H1 (cell line): ENCODE results near the gene RPAP3. TPM values are rescaled to one million over a fixed set of nuclear protein-coding genes. Genes with fewer than 3 reads are reported as not detected.

ENCODE experiments used
- CTCF ChIA-PET: fragments of 300-600 bp; sonication (Branson Sonifier 250); formaldehyde crosslinking; loops from one replicate; lab custom pipeline; 2021; ENCODE audit not compliant: partially characterized antibody; lab: Charles Lee
- POLR2A ChIA-PET: fragments of 300-600 bp; sonication (Branson Sonifier 250); formaldehyde crosslinking; loops from one replicate; lab custom pipeline; 2021; ENCODE audit warnings: inconsistent platforms; ENCODE audit not compliant: partially characterized antibody; lab: Charles Lee
- DNase-seq, 2 experiments: peaks; one replicate each; pipeline versions ENCODE4 v3.0.0 to v3.0.0-alpha.2; 2010 to 2022; ENCODE audit warnings: low spot score in 2 of 2, low read depth in 1 of 2, mixed read lengths in 1 of 2
- FAIRE-seq: peaks from 2 replicates; lab custom pipeline; 2011; peaks lifted over from hg19 to GRCh38; lab: Jason Lieb, UNC
- H2AFZ ChIP-seq: 2 replicates; pipeline ENCODE4 v1.8.1; 2012; ENCODE audit warnings: low read length, inconsistent platforms
- H2AK5ac ChIP-seq: 2 replicates; pipeline ENCODE4 v1.6.1; 2013; ENCODE audit warnings: low read depth, low read length
- H2BK120ac ChIP-seq: replicated peaks from 2 replicates; pipeline ENCODE3; 2013; ENCODE audit warnings: low read depth, low read length, inconsistent platforms
- H2BK12ac ChIP-seq: 2 replicates; pipeline ENCODE4 v1.6.1; 2013; ENCODE audit warnings: low read depth, low read length
- H2BK15ac ChIP-seq: 2 replicates; pipeline ENCODE4 v1.6.1; 2013; ENCODE audit warnings: low read length
- H2BK20ac ChIP-seq: 2 replicates; pipeline ENCODE4 v1.6.1; 2013; ENCODE audit warnings: low read length
- H2BK5ac ChIP-seq: 2 replicates; pipeline ENCODE4 v1.6.1; 2013; ENCODE audit warnings: low read depth, low read length
- H3K14ac ChIP-seq: 2 replicates; pipeline ENCODE4 v1.6.1; 2013; ENCODE audit warnings: inconsistent platforms; ENCODE audit not compliant: insufficient read length
- H3K18ac ChIP-seq: 2 replicates; pipeline ENCODE4 v1.6.1; 2013; ENCODE audit warnings: low read length; ENCODE audit errors: extremely low read depth
- H3K23ac ChIP-seq: 2 replicates; pipeline ENCODE4 v1.6.1; 2013; ENCODE audit warnings: inconsistent platforms; ENCODE audit not compliant: insufficient read length
- H3K23me2 ChIP-seq: 2 replicates; pipeline ENCODE4 v1.6.1; 2013; ENCODE audit warnings: low read depth, low read length
- H3K27ac ChIP-seq: 2 replicates; pipeline ENCODE4 v1.6.1; 2011; ENCODE audit warnings: low read depth, low read length, inconsistent platforms
- H3K27me3 ChIP-seq, 4 experiments: replicated peaks in 1 of 4; 1 replicate in 1 of 4; 2 replicates in 3 of 4; pipeline versions ENCODE4 v1.6.1 to v1.8.1; 2011 to 2013; ENCODE audit warnings: low read length in 3 of 4, mild to moderate bottlenecking in 3 of 4, inconsistent platforms in 2 of 4, mixed read lengths in 2 of 4, moderate library complexity in 1 of 4; ENCODE audit not compliant: control insufficient read depth in 3 of 4, insufficient read depth in 3 of 4; ENCODE audit errors: extremely low read depth in 1 of 4
- H3K36me3 ChIP-seq, 4 experiments: 2 replicates each; pipeline versions ENCODE4 v1.6.1 to v1.8.1; 2011 to 2013; ENCODE audit warnings: mild to moderate bottlenecking in 4 of 4, low read length in 3 of 4, moderate library complexity in 2 of 4, control low read depth in 1 of 4, inconsistent platforms in 1 of 4; ENCODE audit not compliant: insufficient read depth in 4 of 4, control insufficient read depth in 2 of 4
- H3K4ac ChIP-seq: replicated peaks from 2 replicates; pipeline ENCODE3; 2013; ENCODE audit warnings: low read length, low read depth, mixed read lengths, inconsistent platforms; ENCODE audit not compliant: insufficient read length
- H3K4me1 ChIP-seq, 4 experiments: replicated peaks in 1 of 4; 1 replicate in 1 of 4; 2 replicates in 3 of 4; pipeline versions ENCODE4 v1.6.1 to v1.8.1; 2011 to 2013; ENCODE audit warnings: low read length in 3 of 4, inconsistent platforms in 2 of 4, mixed read lengths in 1 of 4; ENCODE audit not compliant: insufficient read depth in 4 of 4, control insufficient read depth in 3 of 4
- H3K4me2 ChIP-seq, 2 experiments: 2 replicates each; pipeline versions ENCODE4 v1.6.1 to v1.8.1; 2011 to 2013; ENCODE audit warnings: low read depth in 2 of 2, low read length in 2 of 2, control low read depth in 1 of 2, inconsistent platforms in 1 of 2, mild to moderate bottlenecking in 1 of 2; ENCODE audit not compliant: insufficient read depth in 1 of 2
- H3K4me3 ChIP-seq, 4 experiments: fragments of 200-600, 300-600 bp in 1 of 4; sonication (generic), shearing (Covaris generic), sonication (Bioruptor Twin) in 1 of 4; 2 replicates each; pipeline versions ENCODE4 v1.5.1 to v1.8.1; 2011 to 2016; ENCODE audit warnings: low read length in 4 of 4, low read depth in 3 of 4, control low read depth in 2 of 4, inconsistent platforms in 2 of 4, mild to moderate bottlenecking in 2 of 4, mixed read lengths in 1 of 4, moderate library complexity in 1 of 4; ENCODE audit not compliant: insufficient read depth in 2 of 4; ENCODE audit errors: extremely low read depth in 1 of 4
- H3K56ac ChIP-seq: replicated peaks from 2 replicates; pipeline ENCODE3; 2013; ENCODE audit warnings: low read depth, mild to moderate bottlenecking, mixed read lengths, low read length, inconsistent platforms; ENCODE audit not compliant: insufficient read length
- H3K79me1 ChIP-seq: 2 replicates; pipeline ENCODE4 v1.6.1; 2013; ENCODE audit warnings: low read depth, low read length, control low read depth
- H3K79me2 ChIP-seq, 2 experiments: 2 replicates each; pipeline versions ENCODE4 v1.6.1 to v1.8.1; 2012 to 2013; ENCODE audit warnings: low read length in 2 of 2, mild to moderate bottlenecking in 2 of 2, inconsistent platforms in 1 of 2; ENCODE audit not compliant: insufficient read depth in 2 of 2, control insufficient read depth in 1 of 2
- H3K9ac ChIP-seq, 4 experiments: replicated peaks in 1 of 4; 1 replicate in 1 of 4; 2 replicates in 3 of 4; pipeline versions ENCODE4 v1.6.1 to v1.8.1; 2011 to 2013; ENCODE audit warnings: low read depth in 3 of 4, low read length in 3 of 4, control low read depth in 2 of 4, mild to moderate bottlenecking in 2 of 4, moderate library complexity in 2 of 4, inconsistent platforms in 1 of 4; ENCODE audit errors: extremely low read depth in 1 of 4
- H3K9me3 ChIP-seq, 2 experiments: 2 replicates each; pipeline versions ENCODE4 v1.6.1 to v1.8.1; 2012 to 2013; ENCODE audit warnings: mild to moderate bottlenecking in 2 of 2, moderate library complexity in 2 of 2, control low read depth in 1 of 2, inconsistent platforms in 1 of 2, low read depth in 1 of 2, low read length in 1 of 2, mixed read lengths in 1 of 2; ENCODE audit not compliant: insufficient read depth in 2 of 2
- H4K20me1 ChIP-seq, 2 experiments: replicated peaks in 1 of 2; 2 replicates each; pipeline versions ENCODE3 to v1.8.1; 2011 to 2013; ENCODE audit warnings: inconsistent platforms in 2 of 2, low read length in 2 of 2, mild to moderate bottlenecking in 1 of 2; ENCODE audit not compliant: insufficient read depth in 2 of 2, control insufficient read depth in 1 of 2
- H4K5ac ChIP-seq: 2 replicates; pipeline ENCODE4 v1.6.1; 2013; ENCODE audit warnings: low read length, low read depth, mixed read lengths, inconsistent platforms; ENCODE audit not compliant: insufficient read length
- H4K8ac ChIP-seq: 2 replicates; pipeline ENCODE4 v1.8.0; 2013; ENCODE audit warnings: mild to moderate bottlenecking, moderate library complexity, low read length, inconsistent platforms; ENCODE audit not compliant: insufficient read depth; ENCODE audit errors: extremely low read depth
- H4K91ac ChIP-seq: replicated peaks from 2 replicates; pipeline ENCODE3; 2013; ENCODE audit warnings: low read length, mixed read lengths, inconsistent platforms; ENCODE audit not compliant: insufficient read length
- RAD21 ChIP-seq, 2 experiments: IDR thresholded peaks in 1 of 2; conservative IDR thresholded peaks in 1 of 2; 2 replicates each; pipeline ENCODE4 v1.6.1; 2011; ENCODE audit warnings: low read depth in 2 of 2, low read length in 2 of 2, improper control_type of control experiment in 1 of 2, inconsistent platforms in 1 of 2, mild to moderate bottlenecking in 1 of 2, moderate library complexity in 1 of 2
- RBBP5 ChIP-seq: IDR thresholded peaks from 2 replicates; pipeline ENCODE4 v1.7.1; 2012; ENCODE audit warnings: low read depth, mild to moderate bottlenecking, inconsistent platforms, low read length, moderate library complexity, borderline replicate concordance
- RNF2 ChIP-seq: fragments of 200-900, 300-1000 bp; sonication (generic); IDR thresholded peaks from 2 replicates; pipeline ENCODE4 v1.7.1; 2016; ENCODE audit warnings: borderline replicate concordance, low read depth, mild to moderate bottlenecking, antibody characterized with exemption, low read length; ENCODE audit not compliant: poor library complexity, severe bottlenecking; ENCODE audit errors: missing control alignments
- SIRT6 ChIP-seq: IDR thresholded peaks from one replicate; pipeline ENCODE4 v1.7.1; 2012; ENCODE audit warnings: low read length, inconsistent platforms
- SP1 ChIP-seq: IDR thresholded peaks from 2 replicates; pipeline ENCODE4 v1.6.1; 2011; ENCODE audit warnings: low read depth, low read length
- SUZ12 ChIP-seq: fragments of 200-600 bp; sonication (generic); IDR thresholded peaks from 2 replicates; pipeline ENCODE4 v1.6.1; 2012; ENCODE audit warnings: mild to moderate bottlenecking, inconsistent platforms, low read length, moderate library complexity, mixed read lengths
- TAF7 ChIP-seq: optimal IDR thresholded peaks from 2 replicates; pipeline ENCODE3; 2011; ENCODE audit warnings: low read depth, mild to moderate bottlenecking, inconsistent platforms, low read length, moderate library complexity, borderline replicate concordance
- YY1 ChIP-seq: IDR thresholded peaks from 2 replicates; pipeline ENCODE4 v1.6.1; 2011; ENCODE audit warnings: low read depth, mild to moderate bottlenecking, low read length
- WGBS, 2 experiments: shearing (Covaris generic) in 1 of 2; methylation state at CpG; one replicate each; pipeline versions ENCODE4 v1.1.6 to v1.1.7; 2013 to 2015; ENCODE audit warnings: low lambda C conversion rate in 2 of 2, mixed read lengths in 2 of 2, inconsistent platforms in 1 of 2, low coverage in 1 of 2, missing lambda C conversion rate in 1 of 2; ENCODE audit not compliant: insufficient replicate concordance in 2 of 2, insufficient coverage in 1 of 2, insufficient read length in 1 of 2; ENCODE audit errors: extremely low coverage in 1 of 2, missing lambda C conversion rate in 1 of 2; 5-methylcytosine and 5-hydroxymethylcytosine counted together
- polyA plus RNA-seq, 7 experiments: library from polyadenylated mRNA; depleted of rRNA in 3 of 7; stranded (reverse) in 5 of 7; unstranded in 2 of 7; fragments of >200 nt in 5 of 7; fragments of 200-250 nt in 2 of 7; gene quantifications; 1 replicate in 5 of 7; 2 replicates in 1 of 7; 4 replicates in 1 of 7; pipeline versions ENCODE4 v1.2.1 to v1.2.3, GENCODE V29; 2011 to 2013; ENCODE audit warnings: missing spikeins in 2 of 7, mixed read lengths in 2 of 7
- total RNA-seq: library from RNA; stranded (reverse); fragmentation: NEBNext Ultra II Directional; extraction: Animal tissue kit (Norgen Biotek cat#: 25700); gene quantifications from 2 replicates; pipeline ENCODE4 v1.2.1, GENCODE V29; 2021
- TF ChIP-seq, protein P1 (sequence below), 3 experiments: IDR thresholded peaks; 1 replicate in 2 of 3; 2 replicates in 1 of 3; pipeline versions ENCODE4 v1.5.1 to v1.6.1; 2011; ENCODE audit warnings: low read length in 3 of 3, mild to moderate bottlenecking in 3 of 3, inconsistent platforms in 2 of 3, low read depth in 1 of 3, moderate library complexity in 1 of 3; ENCODE audit not compliant: insufficient read depth in 1 of 3; ENCODE audit errors: control extremely low read depth in 1 of 3
- TF ChIP-seq, protein P2 (sequence below): IDR thresholded peaks from 2 replicates; pipeline ENCODE4 v1.6.1; 2012; ENCODE audit warnings: inconsistent platforms

The RPAP3 gene
- total and polyA plus RNA-seq, 2 of the 8 experiments (the other 6 are each of a cell fraction or from before 2014, with no cell fraction given): 6.4 to 60.5 TPM

DNA sequence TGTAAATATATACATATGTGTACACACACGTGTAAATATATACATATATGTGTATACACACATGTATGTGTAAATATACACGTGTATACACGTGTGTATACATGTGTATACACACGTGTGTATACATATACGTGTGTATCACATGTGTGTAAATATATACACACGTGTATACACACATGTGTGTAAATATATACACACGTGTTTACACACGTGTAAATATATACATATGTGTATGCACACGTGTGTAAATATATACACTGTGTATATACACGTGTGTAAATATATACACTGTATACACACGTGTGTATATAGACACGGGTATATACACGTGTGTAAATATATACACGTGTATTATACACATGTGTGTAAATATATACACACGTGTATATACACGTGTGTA, 71.7 kb downstream of the RPAP3 start:
- no peaks in the 10 kb centered on the region for H4K20me1 ChIP-seq
- peaks cover 0 to 3% (median 1%) of the 10 kb centered on the region in 4 experiments; a peak in 3 of 7 replicates for H3K4me1 ChIP-seq
- H3K27me3 ChIP-seq: no peaks in the 10 kb centered on the region; a peak in 1 of 7 replicates
- H3K18ac ChIP-seq: no peak overlapping the region
- ChIA-PET POLR2A (no interaction called here), CTCF (no interaction called here)
- DNase-seq (no peak), FAIRE-seq (no peak)
- no peak overlapping the region for H4K91ac ChIP-seq
- H3K9me3 ChIP-seq: peaks cover 7 to 11% of the 10 kb centered on the region in 2 experiments; a peak in 2 of 4 replicates
- no peak overlapping the region for H3K27ac ChIP-seq
- H2AK5ac ChIP-seq: no peak overlapping the region
- no peak overlapping the region for H3K4me3 ChIP-seq
- H3K36me3 ChIP-seq: peaks cover 0 to 5% (median 2%) of the 10 kb centered on the region in 4 experiments; a peak in 1 of 8 replicates
- H2BK12ac ChIP-seq: no peak overlapping the region
- no peak overlapping the region for H2BK20ac ChIP-seq
- no peak overlapping the region for H3K14ac ChIP-seq
- no peak overlapping the region for H2AFZ ChIP-seq
- H3K79me2 ChIP-seq: no peaks in the 10 kb centered on the region
- H3K79me1 ChIP-seq: no peaks in the 10 kb centered on the region
- no peak overlapping the region for H3K4ac ChIP-seq
- WGBS, 2 experiments: 67% methylated on average over 16 of the region's 16 CpGs; no CpG with 5 or more reads in 1 of the 2 experiments
- no peak overlapping the region for H3K56ac ChIP-seq
- H2BK15ac ChIP-seq: no peak overlapping the region
- H4K5ac ChIP-seq: no peak overlapping the region
- no peak overlapping the region for H4K8ac ChIP-seq
- H3K23ac ChIP-seq: no peak overlapping the region
- H3K23me2 ChIP-seq: no peaks in the 10 kb centered on the region
- no peak overlapping the region for H2BK5ac ChIP-seq
- no peak overlapping the region for H3K4me2 ChIP-seq
- no peak overlapping the region for H2BK120ac ChIP-seq
- H3K9ac ChIP-seq: no peak overlapping the region
- no peak for TF ChIP-seq RBBP5
- no peak for TF ChIP-seq SP1
- no peak for TF ChIP-seq YY1
- TF ChIP-seq, protein P1, sequence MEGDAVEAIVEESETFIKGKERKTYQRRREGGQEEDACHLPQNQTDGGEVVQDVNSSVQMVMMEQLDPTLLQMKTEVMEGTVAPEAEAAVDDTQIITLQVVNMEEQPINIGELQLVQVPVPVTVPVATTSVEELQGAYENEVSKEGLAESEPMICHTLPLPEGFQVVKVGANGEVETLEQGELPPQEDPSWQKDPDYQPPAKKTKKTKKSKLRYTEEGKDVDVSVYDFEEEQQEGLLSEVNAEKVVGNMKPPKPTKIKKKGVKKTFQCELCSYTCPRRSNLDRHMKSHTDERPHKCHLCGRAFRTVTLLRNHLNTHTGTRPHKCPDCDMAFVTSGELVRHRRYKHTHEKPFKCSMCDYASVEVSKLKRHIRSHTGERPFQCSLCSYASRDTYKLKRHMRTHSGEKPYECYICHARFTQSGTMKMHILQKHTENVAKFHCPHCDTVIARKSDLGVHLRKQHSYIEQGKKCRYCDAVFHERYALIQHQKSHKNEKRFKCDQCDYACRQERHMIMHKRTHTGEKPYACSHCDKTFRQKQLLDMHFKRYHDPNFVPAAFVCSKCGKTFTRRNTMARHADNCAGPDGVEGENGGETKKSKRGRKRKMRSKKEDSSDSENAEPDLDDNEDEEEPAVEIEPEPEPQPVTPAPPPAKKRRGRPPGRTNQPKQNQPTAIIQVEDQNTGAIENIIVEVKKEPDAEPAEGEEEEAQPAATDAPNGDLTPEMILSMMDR (IDR thresholded peaks at IDR 0.05; ENCODE audit: control extremely low read depth in 1 of 3, insufficient read depth in 1 of 3, low read depth in 1 of 3, low read length in 3 of 3): no peak
- TF ChIP-seq, protein P2, sequence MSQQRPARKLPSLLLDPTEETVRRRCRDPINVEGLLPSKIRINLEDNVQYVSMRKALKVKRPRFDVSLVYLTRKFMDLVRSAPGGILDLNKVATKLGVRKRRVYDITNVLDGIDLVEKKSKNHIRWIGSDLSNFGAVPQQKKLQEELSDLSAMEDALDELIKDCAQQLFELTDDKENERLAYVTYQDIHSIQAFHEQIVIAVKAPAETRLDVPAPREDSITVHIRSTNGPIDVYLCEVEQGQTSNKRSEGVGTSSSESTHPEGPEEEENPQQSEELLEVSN: no peak
- no peak for TF ChIP-seq TAF7
- no peak for TF ChIP-seq SIRT6
- TF ChIP-seq RAD21 (IDR thresholded peaks at IDR 0.05 in 1 of 2, conservative IDR thresholded peaks at IDR 0.05 in 1 of 2; ENCODE audit: low read depth in 2 of 2, low read length in 2 of 2): no peak
- no peak for TF ChIP-seq RNF2
- no peak for TF ChIP-seq SUZ12
